Neural progenitor cell (in vitro differentiated cells): ENCODE measurements around the gene TENM3.

ENCODE experiments used
- EZH2phosphoT487 ChIP-seq: fragments of 200-600 bp; sonication (generic); IDR thresholded peaks from 2 replicates; pipeline ENCODE4 v1.6.1; 2017; ENCODE audit warnings: antibody characterized with exemption
- TF ChIP-seq, protein P1 (sequence below): fragments of 200-600 bp; sonication (generic); IDR thresholded peaks from 2 replicates; pipeline ENCODE4 v1.5.1; 2017; ENCODE audit warnings: antibody characterized with exemption, mild to moderate bottlenecking

GRCh38 chr4:182822554-182822953 is 579.4 kb downstream of the TENM3 start:
- no peak for TF ChIP-seq EZH2phosphoT487
- TF ChIP-seq, protein P1, sequence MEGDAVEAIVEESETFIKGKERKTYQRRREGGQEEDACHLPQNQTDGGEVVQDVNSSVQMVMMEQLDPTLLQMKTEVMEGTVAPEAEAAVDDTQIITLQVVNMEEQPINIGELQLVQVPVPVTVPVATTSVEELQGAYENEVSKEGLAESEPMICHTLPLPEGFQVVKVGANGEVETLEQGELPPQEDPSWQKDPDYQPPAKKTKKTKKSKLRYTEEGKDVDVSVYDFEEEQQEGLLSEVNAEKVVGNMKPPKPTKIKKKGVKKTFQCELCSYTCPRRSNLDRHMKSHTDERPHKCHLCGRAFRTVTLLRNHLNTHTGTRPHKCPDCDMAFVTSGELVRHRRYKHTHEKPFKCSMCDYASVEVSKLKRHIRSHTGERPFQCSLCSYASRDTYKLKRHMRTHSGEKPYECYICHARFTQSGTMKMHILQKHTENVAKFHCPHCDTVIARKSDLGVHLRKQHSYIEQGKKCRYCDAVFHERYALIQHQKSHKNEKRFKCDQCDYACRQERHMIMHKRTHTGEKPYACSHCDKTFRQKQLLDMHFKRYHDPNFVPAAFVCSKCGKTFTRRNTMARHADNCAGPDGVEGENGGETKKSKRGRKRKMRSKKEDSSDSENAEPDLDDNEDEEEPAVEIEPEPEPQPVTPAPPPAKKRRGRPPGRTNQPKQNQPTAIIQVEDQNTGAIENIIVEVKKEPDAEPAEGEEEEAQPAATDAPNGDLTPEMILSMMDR = no peak
